Purkinje cell (primary cell): Measurements from ENCODE around the gene EBNA1BP2. TPM values are rescaled to one million over a fixed set of nuclear protein-coding genes. Genes with fewer than 3 reads are reported as not detected.

Source experiments
- polyA plus RNA-seq: library from polyadenylated mRNA; unstranded; fragments of >200 nt; fragmentation: Nextera tagmentation; gene quantifications from 2 replicates; pipeline ENCODE4 v1.2.1, GENCODE V29; 2014

Gene EBNA1BP2
- polyA plus RNA-seq: 51.8 and 62.9 TPM in 2 replicates

GRCh38 chr1:43171876-43172526, at the start of gene EBNA1BP2, which contains the start of gene CFAP57:
EBNA1BP2 (minus strand) TSS chr1:43172290; CDS start chr1:43172118, 172 bp downstream.
CFAP57 (plus strand) TSS chr1:43172330; CDS start chr1:43172754, 424 bp downstream.

Other genes with a start within 250 kb of the EBNA1BP2 start
- gene SLC2A1, start 213.4 kb downstream of the EBNA1BP2 start, polyA plus RNA-seq: 7.5 and 8.7 TPM in 2 replicates
- gene CFAP57, start within 50 bp of the EBNA1BP2 start, polyA plus RNA-seq: 0.70 and 1.0 TPM in 2 replicates
- gene TMEM125, start 97.7 kb upstream of the EBNA1BP2 start, polyA plus RNA-seq: 0.27 TPM in 2 replicates
- not detected in 2 replicates for gene C1orf210, start 113.3 kb upstream of the EBNA1BP2 start, polyA plus RNA-seq
- gene TIE1, start 128.7 kb upstream of the EBNA1BP2 start, polyA plus RNA-seq: not detected in 2 replicates
- gene MPL, start 165.5 kb upstream of the EBNA1BP2 start, polyA plus RNA-seq: not detected in 2 replicates
- not detected in 2 replicates for gene CDC20, start 186.7 kb upstream of the EBNA1BP2 start, polyA plus RNA-seq
- gene ELOVL1, start 195.7 kb upstream of the EBNA1BP2 start, polyA plus RNA-seq: 0.49 and 0.86 TPM in 2 replicates
- 67.9 and 79.7 TPM in 2 replicates for gene MED8, start 217.5 kb upstream of the EBNA1BP2 start, polyA plus RNA-seq
- 2.3 and 4.5 TPM in 2 replicates for gene SZT2, start 217.6 kb upstream of the EBNA1BP2 start, polyA plus RNA-seq